NCI-H146 (cell line): Measurements from ENCODE around the gene CSMD2.

Experiments
- DNase-seq: peaks from one replicate; lab custom pipeline; 2025; lab: John Stamatoyannopoulos, UW

CSMD2 gene

DNA sequence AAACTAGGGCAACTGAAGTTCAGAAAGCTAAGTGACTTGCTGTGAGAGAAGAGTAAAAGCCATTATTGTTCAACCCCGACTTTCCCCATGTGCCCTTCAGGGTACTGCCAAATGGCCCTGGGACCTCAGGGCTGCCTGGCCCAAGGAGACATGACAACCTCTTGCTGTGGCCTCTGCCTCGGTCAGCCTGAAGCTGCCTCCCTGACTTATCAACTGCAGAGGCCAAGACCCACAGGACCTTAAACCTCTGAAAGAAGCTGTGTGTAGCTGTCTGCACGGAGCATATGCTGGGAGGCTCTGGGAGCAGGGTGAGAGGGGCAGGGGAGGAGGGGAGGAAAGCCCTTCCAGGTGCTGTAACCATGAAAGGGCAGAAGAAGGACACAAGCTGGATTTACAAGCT lies 265.3 kb downstream of the CSMD2 start:
- DNase-seq: no peak

DNA sequence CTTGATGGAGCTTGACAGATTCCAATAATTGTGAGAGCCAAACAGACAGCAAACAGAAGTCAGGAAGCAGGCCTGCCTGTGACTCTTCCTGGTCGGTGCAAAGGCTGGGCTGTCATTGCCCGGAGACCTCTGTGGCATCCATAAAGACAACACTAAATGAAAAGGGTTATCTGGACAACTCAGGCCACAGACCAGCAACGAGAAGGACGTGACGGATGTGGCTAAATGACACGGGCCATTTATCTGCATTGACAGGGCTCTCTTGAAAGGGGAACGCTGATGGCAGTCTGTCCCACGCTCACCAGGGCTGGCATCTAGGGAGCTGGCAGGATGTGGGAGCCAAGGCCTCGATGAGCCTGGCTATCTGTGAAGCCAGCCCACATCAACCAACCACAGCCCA lies 266.1 kb downstream of the CSMD2 start:
- DNase-seq: no peak

DNA sequence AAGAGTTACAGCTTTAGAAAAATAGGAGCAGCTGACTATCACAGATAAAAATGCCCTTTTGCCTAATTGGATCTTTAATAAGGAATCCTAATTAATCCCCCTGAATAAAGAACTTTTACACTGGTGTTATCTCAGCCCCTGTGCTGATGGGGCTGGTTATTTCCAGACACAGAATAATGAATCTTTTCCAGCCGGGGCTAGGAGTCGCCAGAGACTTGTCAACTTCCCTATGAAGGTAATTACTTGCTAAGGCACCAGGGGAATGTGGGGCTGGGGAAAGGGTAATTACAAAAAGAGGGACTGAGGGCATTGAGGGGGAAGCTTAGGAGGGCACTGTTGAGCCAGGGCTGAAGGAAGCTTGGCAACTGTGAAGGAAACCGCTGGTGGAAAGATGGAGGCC lies 266.6 kb downstream of the CSMD2 start:
- DNase-seq: no peak

DNA sequence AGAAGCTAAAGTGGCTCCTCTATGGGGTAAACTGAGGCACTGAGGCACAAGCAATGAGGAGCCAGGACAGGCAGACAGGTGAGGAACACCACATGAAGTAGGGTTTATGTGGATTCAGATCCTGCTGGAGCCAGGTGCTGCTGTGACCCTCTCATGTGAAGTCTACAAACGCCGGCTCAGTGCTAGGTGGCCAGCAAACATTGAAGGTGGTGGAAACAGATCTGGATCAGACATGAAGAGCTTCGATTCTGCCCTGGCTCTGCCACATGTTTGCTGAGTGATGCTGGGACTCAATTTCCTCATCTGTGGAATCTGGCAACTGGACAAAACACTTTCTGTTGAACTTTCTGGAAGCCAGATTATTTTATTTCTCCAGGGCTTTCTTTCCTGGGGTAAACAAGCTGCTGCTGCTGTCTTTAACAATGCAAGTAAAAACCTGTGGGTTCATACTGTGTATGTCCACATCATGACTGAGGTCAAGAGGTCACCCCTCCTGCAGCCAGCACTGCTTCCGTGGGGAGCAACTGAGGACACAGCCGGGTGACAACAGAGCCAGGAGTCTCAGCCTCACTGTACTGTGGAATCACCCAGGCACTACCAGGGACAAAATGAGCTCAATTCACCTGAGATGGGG lies 267.8 kb downstream of the CSMD2 start:
- no peak for DNase-seq

DNA sequence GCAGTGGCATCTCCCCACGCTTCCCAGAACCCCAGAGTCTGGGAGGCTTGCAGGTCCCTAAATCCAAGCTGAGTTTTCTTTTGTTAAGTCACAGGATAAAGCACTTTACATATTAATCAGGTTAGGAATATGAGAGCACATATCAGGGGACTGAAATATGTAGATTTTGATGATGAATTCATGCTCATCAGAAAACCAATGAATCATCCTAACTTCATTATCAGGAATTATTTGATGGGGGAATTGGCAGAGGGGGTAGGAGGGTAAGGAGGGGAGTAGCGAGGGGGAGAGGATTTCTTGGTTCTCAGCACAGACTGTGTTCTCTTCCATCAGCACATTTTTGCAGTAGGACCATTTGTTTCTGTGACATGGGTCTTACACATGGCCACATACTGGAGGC lies 269.1 kb downstream of the CSMD2 start:
- no peak for DNase-seq

DNA sequence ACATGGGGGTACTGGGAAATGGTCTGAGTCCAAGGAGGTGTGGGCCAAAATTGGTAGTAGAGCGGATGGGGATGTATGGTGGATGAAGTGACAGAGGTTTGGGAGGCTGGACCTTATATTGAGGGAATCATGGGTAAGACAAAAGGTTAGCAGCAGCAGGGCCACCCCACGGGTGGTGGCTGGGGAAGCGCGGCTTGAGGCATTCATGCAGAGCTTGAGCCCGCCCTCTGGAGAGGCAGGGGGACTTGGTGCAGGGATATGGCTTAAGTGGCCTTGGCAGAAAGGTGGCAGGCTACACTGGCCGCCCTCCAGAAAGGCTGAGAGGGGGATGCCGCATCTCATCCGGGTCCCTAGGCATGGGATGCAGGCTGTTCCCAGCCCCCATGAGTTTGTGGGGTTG lies 269.6 kb downstream of the CSMD2 start:
- no peak for DNase-seq

DNA sequence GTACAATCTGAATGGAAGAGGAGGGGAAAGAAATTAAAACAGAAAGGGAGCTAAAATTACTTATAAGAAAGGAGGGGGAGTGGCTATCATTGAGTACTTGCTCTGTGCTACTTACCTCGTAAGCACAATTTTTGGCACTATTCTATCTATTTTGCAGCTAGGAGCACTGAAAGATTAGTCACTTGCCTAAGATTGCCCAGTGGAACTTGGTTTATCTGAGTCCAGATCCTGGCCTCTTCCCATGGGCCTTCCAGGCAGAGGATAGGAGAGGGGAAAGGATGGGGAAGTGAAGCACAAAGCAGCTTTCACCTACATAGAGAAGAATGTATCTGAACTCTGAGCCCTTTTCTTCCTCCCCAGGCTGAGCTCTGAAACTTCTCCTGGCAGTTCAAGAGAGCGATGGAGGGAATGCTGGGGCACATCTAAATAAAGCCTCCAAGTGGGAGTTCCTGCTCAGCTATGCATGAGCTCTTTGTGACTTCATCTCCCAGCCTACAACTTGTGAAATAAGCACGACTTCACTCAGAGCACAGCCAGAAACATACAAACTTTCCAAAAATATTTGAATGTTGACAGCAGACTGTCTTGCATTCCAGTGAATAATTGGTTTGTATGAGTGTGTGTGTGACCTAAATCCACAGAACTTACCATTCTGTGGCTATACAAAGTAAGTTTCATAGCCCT lies 271.7 kb downstream of the CSMD2 start:
- no peak for DNase-seq

DNA sequence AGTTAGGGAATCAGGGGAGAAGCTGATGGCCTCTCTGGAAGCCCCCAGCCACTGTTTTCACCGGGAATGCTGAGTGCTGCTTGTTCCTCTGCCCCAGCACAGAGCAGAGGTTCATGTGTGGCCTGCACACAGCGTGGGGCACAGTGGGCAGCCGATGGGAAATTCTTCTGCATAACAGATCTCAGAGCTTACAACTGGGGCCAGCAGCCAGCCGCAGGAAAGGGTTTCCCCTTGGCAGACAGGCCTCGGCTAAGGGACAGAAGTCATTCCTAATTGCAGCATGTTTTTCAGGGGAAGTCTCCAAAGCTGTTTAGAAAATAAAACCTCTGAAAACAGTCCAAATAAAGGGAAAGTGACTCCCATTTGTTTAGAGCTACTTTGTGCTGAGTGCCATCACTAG lies 278.5 kb downstream of the CSMD2 start:
- DNase-seq: no peak

GRCh38 chr1:33880305-33880704 lies 284.7 kb downstream of the CSMD2 start:
- no peak for DNase-seq

DNA sequence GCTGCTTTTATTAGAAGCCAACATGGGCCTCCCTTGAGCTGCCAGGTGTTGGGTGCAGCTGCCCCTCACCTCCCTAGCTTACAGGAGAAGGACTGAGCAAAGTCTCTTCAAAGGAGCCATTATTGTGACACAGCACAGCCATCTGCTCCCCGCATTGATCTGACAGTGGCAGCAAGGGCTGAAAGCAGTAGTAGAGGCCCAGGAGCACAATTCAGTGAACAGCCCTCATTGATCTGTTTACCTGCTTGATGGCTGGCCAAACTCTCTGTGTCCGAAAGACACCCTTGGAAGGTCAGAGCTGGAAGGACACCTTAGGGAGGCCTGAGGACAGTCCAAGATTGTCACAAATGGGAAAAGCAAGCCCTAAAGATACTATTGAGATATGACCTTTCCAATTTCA lies 286.6 kb downstream of the CSMD2 start:
- no peak for DNase-seq

GRCh38 chr1:33876970-33877650 lies 287.9 kb downstream of the CSMD2 start:
- no peak for DNase-seq

DNA sequence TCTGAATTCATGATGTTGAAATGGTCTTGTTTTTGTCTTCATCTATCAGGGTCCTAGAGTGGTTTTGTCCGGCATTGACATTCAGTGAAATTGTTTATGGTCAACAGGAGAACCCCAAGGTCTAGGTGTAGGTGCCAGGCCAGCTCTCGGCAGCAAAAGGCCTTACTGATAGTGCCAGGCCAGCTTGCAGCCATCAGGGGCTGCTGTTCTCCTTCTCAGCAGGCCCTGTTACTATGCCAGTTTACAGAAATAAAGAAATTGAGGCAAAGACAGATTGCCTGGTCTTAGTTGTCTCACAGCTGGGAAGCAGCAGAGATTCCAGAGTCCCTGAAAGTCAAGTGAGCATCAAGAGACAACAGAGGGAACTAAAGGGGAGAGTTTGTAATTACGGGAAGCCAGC lies 289.2 kb downstream of the CSMD2 start:
- no peak for DNase-seq

GRCh38 chr1:33874636-33875035 lies 290.4 kb downstream of the CSMD2 start:
- DNase-seq: no peak

GRCh38 chr1:33872683-33873082 lies 292.3 kb downstream of the CSMD2 start:
- no peak for DNase-seq

DNA sequence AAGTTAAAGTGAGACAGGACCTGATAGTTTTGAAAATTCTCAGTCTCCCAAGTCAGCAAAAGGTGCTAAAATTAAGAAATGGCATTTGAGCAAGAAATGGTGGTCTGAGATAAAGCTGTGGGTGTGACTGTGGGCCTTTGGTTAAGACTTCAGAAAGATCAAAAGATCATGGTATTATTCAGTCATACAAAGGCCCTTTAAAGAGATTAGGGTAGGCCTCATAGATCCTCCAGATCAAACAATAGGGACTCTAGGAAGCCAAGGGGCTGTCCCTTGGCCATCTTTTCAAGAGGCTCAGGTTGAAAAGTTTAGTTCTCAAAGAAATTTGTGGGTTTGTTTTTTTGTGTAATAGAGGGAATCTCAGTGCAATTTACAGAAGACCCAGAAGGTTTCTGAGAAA lies 292.8 kb downstream of the CSMD2 start:
- DNase-seq: no peak

GRCh38 chr1:33867684-33868083 lies 297.3 kb downstream of the CSMD2 start:
- no peak for DNase-seq

DNA sequence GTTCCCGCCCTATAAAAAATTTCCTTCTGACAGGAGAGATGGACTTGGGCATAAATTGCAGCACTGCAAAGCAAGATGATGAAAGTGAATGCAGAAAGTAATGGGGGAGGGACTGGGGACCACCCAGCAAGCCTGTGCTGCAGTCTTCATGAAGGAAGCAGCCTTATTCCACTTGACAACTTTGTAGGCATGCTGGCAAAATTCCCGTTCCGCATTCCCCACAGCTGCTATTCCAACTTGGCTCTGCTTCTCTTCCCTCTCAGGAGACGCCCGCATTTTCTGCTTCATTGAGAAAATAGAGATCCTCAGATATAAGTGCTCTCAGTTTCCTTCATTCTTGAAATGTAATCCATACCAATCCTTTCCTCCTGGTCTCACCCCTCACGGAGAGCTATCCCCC lies 298.7 kb downstream of the CSMD2 start:
- DNase-seq: no peak

DNA sequence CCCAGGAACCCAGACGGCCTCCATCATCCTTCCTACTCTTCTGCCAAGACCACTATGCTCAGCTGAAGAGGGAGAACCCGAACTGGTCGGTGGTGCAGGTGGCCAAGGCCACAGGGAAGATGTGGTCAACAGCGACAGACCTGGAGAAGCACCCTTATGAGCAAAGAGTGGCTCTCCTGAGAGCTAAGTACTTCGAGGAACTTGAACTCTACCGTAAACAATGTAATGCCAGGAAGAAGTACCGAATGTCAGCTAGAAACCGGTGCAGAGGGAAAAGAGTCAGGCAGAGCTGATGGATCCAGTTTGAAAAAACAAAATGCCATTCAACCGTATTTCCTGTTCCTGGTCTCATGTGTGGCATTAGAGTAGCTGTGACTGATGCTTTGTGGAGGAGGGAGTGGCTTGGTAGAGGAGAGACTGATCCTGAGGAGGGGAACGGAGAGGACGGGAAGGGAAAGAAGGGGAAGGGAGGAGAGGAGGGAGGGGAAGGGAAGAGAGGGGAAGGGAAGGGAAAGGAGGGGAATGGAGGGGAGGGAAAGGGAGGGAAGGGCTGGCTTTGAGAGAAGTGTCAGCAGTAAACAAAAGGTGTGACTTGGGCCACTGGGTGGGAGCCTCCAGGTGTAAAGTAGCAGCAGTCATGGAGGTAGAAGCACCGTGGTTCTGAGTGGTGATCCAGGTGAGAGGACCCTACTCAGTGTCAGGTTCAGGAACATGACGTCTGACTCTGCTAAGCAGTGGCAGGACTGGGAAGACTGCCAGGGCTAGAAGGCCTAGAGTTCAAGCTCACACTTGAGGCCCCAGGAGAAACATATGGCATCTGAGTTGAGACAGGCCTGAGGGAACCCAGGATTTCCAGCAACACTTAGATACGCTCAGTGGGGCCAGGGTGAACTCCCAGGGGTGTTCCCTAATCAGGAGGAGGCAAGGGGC lies 300.3 kb downstream of the CSMD2 start:
- no peak for DNase-seq

- DNase-seq: no peak
These were observed 301.3 kb downstream of the CSMD2 start, which contains the start of gene HMGB4 for GRCh38 chr1:33863779-33864178. Gene HMGB4 (plus strand): TSS chr1:33864079. CDS start chr1:33864192, 113 bp downstream.

GRCh38 chr1:33860671-33861070 lies 304.4 kb downstream of the CSMD2 start:
- DNase-seq: no peak

DNA sequence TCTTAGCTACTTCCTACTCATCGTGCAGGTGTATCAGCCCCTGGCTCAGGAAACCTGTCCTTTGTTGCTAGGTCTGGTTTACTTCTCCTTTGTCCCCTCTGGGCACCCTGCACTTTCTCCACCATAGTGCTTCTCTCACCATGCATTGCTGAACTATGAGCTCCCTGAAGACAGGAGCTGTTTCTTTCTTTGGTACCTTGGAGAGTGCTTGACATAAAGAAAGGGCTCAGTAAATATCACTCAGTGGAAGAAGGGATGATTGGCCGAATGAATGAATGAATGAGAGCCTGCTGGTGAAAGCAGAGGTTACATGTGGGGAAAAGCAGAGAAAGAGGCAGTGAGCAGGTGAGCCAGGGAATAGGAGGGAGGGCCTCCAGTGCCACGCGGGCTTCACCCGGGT lies 310.9 kb downstream of the CSMD2 start:
- no peak for DNase-seq

GRCh38 chr1:33853431-33853830 lies 311.6 kb downstream of the CSMD2 start:
- DNase-seq: no peak
